SH-SY5Y (cell line): ENCODE results near the gene CHRNB1.

Experiments
- GATA2 ChIP-seq: IDR thresholded peaks from 2 replicates; pipeline ENCODE4 v1.6.1; 2011; ENCODE audit warnings: mild to moderate bottlenecking, low read depth, low read length
- GATA3 ChIP-seq: IDR thresholded peaks from 2 replicates; pipeline ENCODE4 v1.6.1; 2011; ENCODE audit warnings: low read depth, mild to moderate bottlenecking, low read length, moderate library complexity

DNA sequence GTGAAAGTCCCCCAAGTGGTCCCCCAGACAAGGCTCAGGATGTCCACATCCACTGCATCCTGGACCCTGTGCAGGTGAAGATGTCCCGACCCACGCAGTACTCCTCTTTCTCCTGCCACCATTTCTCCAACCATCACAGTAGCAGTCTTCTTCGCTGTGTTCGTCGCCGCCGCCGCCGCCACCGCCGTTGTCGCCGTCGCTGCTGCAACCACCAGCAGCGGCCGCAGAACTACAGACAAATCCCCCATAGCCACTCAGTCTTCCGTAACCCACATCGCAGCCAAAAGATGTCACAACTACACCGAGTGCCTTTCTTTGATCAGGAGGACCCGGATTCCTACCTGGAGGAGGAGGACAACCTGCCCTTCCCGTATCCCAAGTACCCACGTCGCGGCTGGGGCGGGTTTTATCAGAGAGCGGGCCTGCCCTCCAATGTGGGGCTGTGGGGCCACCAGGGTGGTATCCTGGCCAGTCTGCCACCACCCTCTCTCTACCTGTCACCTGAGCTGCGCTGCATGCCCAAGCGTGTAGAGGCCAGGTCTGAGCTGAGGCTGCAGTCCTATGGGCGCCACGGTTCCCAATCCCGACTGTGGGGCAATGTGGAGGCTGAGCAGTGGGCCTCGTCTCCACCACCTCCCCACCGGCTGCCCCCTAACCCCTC is 18.5 kb upstream of the CHRNB1 start:
- TF ChIP-seq GATA2 (no peak), GATA3 (no peak)
